GM19023 (cell line): ENCODE data around the gene RABEP1.
A peak's percentile ranks its signal among the peaks of the same experiment; 100 is the strongest.

Experiments used
- ATAC-seq: cut with Tn5 transposase; IDR thresholded peaks from one replicate; pipeline ENCODE4 v1.9.1; 2021; ENCODE audit warnings: mild to moderate bottlenecking, moderate library complexity; ENCODE audit not compliant: unreplicated experiment

Gene RABEP1

GRCh38 chr17:5361426-5361825 is 79.3 kb downstream of the RABEP1 start:
- no peak for ATAC-seq

DNA sequence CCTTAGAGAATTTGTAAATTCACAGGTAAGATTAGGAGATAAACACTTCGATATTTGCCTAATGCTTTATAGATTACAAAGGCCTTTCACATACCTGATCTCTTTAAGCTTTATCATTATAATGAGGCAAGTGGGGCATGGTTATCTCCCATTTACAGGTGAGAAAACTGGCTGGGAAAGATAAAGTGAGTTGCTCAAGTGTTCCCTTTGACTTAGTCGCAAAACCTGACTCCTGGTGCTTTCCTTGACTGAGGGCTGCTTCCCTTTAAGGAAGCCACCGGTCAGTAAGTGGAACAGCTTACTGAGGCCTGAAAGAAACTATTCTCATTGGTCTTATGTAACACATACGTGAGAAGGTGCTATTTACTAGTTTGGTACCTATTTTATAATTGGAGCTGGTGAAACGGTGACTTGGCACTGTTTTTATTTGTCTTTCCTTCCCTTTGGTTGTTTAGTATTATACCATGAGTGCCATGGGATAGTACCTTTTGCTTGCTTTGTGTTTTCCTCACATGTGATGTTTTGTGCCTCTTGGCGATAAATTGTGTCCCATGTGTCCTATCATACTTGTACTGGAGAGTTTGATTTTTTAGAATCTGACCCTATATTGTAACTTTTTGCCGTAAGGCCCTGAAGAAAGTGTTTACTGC is 80.2 kb downstream of the RABEP1 start:
- no peak for ATAC-seq

DNA sequence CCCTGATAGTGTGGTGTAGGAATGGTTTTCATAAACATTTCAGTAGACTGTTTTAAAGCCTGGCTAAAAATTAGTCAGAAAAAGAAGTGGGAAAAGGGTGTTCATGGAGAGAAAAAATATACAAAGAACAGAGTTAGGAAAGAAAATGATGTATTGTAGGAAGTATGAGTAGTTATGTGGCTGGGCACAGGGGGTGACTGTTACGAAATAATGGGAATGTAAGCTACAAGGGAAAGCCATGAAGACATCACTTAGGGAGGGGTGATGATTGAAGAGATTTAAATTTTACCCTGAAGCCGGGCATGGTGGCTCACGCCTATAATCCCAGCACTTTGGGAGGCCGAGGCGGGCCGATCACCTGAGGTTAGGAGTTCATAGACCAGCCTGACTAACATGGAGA is 82.1 kb downstream of the RABEP1 start:
- no peak for ATAC-seq

- ATAC-seq: no peak
Measured at GRCh38 chr17:5364696-5365095, 82.6 kb downstream of the RABEP1 start.

DNA sequence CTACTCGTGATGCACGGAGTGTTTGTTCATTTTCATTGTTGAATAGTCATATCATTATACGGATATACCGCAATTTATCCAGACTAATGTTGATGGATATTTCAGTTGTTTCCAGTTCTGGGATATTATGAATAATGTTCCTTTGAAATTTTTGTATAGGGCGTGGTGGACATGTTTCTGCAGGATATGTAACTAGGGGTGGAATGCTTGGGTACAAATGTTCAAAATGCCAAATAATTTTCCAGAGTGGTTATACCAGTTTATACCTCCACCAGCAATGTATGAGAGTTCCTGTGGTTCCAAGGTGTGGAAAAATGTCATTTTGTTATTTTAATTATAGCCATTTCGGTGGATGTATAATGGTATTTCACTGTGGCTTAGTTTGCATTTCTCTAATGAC is 83.7 kb downstream of the RABEP1 start:
- no peak for ATAC-seq

- no peak for ATAC-seq
Measured at GRCh38 chr17:5370411-5370810, 88.3 kb downstream of the RABEP1 start.

- ATAC-seq: no peak
Measured at GRCh38 chr17:5373112-5373511, 91.0 kb downstream of the RABEP1 start.

GRCh38 chr17:5378566-5379207 is 96.6 kb downstream of the RABEP1 start:
- no peak for ATAC-seq

- ATAC-seq: no peak
Measured at GRCh38 chr17:5379351-5380107, 97.4 kb downstream of the RABEP1 start.

DNA sequence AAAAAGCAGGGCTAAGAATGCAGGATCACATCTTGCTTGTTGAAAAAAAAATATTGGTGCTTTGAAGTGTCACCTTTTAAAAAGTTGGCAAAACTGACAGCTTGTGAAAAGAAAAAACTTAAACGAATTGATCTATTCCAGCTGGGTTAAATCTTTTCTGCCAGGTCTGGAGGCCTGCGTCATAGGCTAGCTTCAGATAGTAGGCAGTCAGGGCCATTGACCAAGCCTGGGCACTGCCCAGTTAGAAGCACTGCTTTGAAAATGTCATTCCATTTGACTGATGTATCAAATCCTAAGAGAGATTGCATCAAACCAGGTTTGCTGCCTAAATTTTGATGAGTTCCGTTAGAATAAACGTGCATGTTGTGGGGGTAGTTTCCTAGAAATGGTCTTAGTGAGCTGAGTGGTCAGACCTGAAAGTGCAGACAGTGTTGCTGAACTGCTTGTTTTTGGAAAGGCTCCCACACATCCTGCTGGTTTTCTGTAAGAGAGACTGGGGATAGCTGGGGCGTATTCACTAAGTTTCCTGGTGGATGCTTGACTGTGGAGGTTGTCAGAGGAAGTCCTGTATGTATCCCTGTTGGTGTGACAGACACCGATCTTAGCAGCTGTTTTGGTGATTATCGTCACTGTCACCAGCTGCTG is 98.5 kb downstream of the RABEP1 start:
- ATAC-seq: no peak

GRCh38 chr17:5381542-5381941 is 99.5 kb downstream of the RABEP1 start:
- no peak for ATAC-seq

GRCh38 chr17:5391678-5392077 is 109.6 kb downstream of the RABEP1 start:
- no peak for ATAC-seq

DNA sequence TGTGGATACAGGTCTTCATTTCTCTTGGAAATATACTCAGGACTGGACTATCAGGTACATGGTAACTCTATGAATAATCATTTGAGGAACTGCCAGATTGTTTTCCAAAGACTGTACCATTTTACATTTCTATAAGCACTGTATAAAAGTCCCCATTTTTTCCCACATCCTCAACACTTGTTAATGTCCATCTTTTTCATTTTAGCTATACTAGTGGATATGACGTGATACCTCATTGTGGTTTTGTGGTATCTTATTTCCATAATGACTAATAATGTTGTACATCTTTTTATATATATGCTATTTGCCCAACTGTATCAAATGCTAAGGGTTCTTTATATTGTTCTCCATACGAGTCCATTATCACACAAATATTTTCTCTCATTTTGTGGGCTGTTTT is 114.5 kb downstream of the RABEP1 start:
- ATAC-seq: no peak

DNA sequence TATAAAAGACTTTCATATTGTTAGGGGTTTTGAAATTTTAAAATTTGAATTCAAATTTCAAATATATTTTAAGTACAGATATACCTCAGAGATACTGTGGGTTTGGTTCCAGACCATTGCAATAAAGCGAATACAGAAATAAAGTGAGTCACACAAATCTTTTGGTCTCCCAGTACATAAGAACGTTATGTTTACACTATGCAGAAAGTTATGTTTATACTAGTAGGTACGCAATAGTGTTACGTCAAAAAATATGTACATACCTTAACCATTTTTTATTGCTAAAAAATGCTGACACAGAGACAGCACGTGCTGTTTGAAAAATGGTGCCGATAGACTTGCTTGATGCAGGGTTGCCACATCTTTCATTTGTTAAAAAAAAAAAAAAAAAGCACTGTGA is 117.7 kb downstream of the RABEP1 start:
- ATAC-seq: no peak

DNA sequence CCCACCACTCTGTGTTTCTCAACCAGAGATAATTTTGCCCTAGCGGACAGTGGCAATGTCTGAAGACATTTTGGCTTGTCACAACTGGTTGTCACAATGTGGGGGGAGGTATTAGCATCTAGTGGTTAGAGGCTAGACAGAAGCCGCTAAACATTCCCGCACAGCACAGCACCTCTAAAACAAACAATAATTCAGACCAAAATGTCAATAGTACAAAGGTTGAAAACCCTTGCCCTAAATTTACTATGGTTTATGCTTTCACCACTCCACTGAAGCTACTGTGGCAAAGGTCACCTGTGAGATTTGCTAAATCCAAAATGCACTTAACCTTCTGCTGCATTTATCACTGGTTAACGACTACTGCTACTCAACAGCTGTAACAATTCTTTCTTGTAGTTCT is 123.3 kb downstream of the RABEP1 start:
- ATAC-seq: no peak

DNA sequence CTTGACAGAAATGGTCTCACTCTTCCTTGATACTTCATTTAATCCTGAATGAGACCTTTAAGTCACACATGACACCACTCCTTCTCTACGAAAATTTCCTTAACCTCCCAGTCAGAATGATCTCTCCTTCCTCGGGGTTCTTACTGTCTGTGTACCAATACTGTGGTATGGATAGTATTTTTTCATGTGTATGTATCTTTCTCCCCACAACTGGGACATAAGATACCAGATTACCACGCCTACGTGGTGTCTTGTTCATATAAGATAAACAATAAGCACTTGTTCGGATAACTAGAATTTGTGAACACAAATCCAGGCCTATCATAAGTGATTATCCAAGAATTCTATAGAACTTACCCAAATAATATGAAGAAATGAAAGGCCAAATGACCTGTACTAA is 126.1 kb downstream of the RABEP1 start:
- ATAC-seq: no peak

GRCh38 chr17:5410594-5411272 is 128.6 kb downstream of the RABEP1 start:
- no peak for ATAC-seq

DNA sequence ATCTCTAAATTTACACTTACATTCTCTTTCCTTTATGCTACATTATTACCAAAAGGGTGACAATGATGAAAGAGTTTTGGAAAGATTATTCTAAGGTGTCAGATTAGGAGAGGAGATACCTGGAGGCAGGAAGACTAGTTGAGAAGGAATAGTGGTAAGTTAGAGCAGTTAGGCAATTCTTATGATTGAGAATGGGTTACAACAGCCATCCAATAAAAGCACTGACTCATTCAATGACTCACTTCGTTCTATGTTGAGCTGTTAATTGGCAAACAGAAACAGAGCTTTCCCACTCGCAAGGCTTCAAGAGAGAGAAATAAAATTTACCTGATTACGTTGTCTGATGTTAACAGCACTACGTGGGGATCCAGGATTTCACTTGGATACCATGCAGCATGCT is 131.6 kb downstream of the RABEP1 start:
- no peak for ATAC-seq

DNA sequence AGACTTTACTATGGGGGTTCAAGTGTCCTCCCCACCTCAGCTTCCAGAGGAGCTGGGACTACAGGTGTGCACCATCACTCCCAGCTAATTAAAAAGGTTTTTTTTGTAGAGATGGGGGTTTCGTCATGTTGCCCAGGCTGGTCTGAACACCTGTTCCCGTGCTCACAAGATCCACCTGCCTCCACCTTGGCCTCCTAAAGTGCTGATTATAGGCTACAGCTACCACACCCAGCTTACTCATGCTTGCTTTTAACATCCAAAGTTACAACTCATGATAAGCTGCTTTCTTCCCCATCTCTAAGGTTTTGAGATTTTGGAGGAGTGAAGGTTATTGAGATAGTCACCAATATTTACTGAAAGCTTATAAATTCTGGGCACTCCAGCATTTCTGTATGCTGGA is 134.8 kb downstream of the RABEP1 start:
- no peak for ATAC-seq

- ATAC-seq: no peak
Measured at GRCh38 chr17:5418858-5419355, 136.8 kb downstream of the RABEP1 start.

DNA sequence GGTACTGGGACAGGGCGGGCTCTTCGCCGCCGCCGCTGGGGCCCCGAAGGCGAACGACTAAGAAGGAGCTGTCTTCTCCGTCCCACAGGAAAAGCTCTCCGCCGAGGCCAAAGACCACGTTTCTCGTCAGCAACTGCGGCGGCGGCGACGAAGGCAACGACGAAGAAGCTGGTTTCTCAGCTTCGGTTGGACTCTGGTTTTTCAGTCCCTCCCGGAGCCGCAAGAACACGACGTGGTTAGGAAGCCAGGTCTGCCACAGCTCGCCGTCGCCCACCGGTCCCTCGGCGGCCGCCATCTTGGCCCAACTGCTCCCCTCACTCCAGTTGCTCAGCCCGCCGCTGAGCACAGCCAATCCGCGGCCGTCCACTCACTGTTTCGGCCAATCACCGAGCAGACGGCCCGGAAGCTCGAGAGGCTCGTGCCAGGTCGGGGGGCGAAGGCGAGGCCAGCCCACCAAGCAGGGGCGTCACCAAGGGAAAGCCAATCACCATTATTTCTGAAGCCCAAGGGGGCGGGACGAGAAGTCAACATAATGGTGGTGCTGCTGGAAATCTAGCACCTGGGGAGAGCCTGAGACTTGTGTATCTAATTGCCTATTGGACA is 137.4 kb downstream of the RABEP1 start, which contains the start of gene NUP88:
TSS of gene NUP88 (minus strand) at position 307 of the 603 bp plus-strand sequence. CDS start at position 295, 12 bp downstream.
- peak; percentile 91 for ATAC-seq
